ENCODE measurements around the gene POU6F1.

The POU6F1 gene

GRCh38 chr12:51186465-51187085, 31.3 kb downstream of the POU6F1 start:
- TF ChIP-seq POLR2A (IDR thresholded peaks at IDR 0.05; ENCODE audit: extremely low read depth, insufficient read length) = no peak
- no peak for TF ChIP-seq CTCF (IDR thresholded peaks at IDR 0.05; ENCODE audit: low read depth, low read length)
- no peak for TF ChIP-seq MAX (IDR thresholded peaks at IDR 0.05; ENCODE audit: low read depth, low read length)
- no peak for TF ChIP-seq MYC (IDR thresholded peaks at IDR 0.05; ENCODE audit: low read depth, low read length)
- no peak overlapping the region for H3K4me3 ChIP-seq (ENCODE audit: low read depth, low read length)
- no peak for DNase-seq (ENCODE audit: low read depth)

GRCh38 chr12:51185171-51185717, 32.6 kb downstream of the POU6F1 start:
- TF ChIP-seq CTCF (IDR thresholded peaks at IDR 0.05; ENCODE audit: low read depth, low read length) (no peak), POLR2A (IDR thresholded peaks at IDR 0.05; ENCODE audit: extremely low read depth, insufficient read length) (no peak), MAX (IDR thresholded peaks at IDR 0.05; ENCODE audit: low read depth, low read length) (no peak), MYC (IDR thresholded peaks at IDR 0.05; ENCODE audit: low read depth, low read length) (no peak)
- no peak for DNase-seq (ENCODE audit: low read depth)
- no peak overlapping the region for H3K4me3 ChIP-seq (ENCODE audit: low read depth, low read length)

- no peak for DNase-seq (ENCODE audit: low read depth)
- TF ChIP-seq MAX (IDR thresholded peaks at IDR 0.05; ENCODE audit: low read depth, low read length) (no peak), MYC (IDR thresholded peaks at IDR 0.05; ENCODE audit: low read depth, low read length) (no peak), CTCF (IDR thresholded peaks at IDR 0.05; ENCODE audit: low read depth, low read length) (no peak), POLR2A (IDR thresholded peaks at IDR 0.05; ENCODE audit: extremely low read depth, insufficient read length) (no peak)
Observed at GRCh38 chr12:51183816-51184215, 34.0 kb downstream of the POU6F1 start.

GRCh38 chr12:51183349-51183748, 34.5 kb downstream of the POU6F1 start:
- no peak overlapping the region for H3K4me3 ChIP-seq (ENCODE audit: low read depth, low read length)
- no peak for TF ChIP-seq MYC (IDR thresholded peaks at IDR 0.05; ENCODE audit: low read depth, low read length)
- TF ChIP-seq POLR2A (IDR thresholded peaks at IDR 0.05; ENCODE audit: extremely low read depth, insufficient read length) = no peak
- TF ChIP-seq CTCF (IDR thresholded peaks at IDR 0.05; ENCODE audit: low read depth, low read length) = no peak
- no peak for TF ChIP-seq MAX (IDR thresholded peaks at IDR 0.05; ENCODE audit: low read depth, low read length)
- DNase-seq (ENCODE audit: low read depth) = no peak

More at GRCh38 chr12:51183816-51184215, 34.0 kb downstream of the POU6F1 start:
- H3K4me3 ChIP-seq (ENCODE audit: low read depth, low read length) = no peak overlapping the region

- TF ChIP-seq CTCF (IDR thresholded peaks at IDR 0.05; ENCODE audit: low read depth, low read length) (no peak), MYC (IDR thresholded peaks at IDR 0.05; ENCODE audit: low read depth, low read length) (no peak), MAX (IDR thresholded peaks at IDR 0.05; ENCODE audit: low read depth, low read length) (no peak), POLR2A (IDR thresholded peaks at IDR 0.05; ENCODE audit: extremely low read depth, insufficient read length) (no peak)
Observed at GRCh38 chr12:51181558-51181957, 36.3 kb downstream of the POU6F1 start.

More at GRCh38 chr12:51181558-51181957, 36.3 kb downstream of the POU6F1 start:
- DNase-seq (ENCODE audit: low read depth) = no peak
- no peak overlapping the region for H3K4me3 ChIP-seq (ENCODE audit: low read depth, low read length)

Data from NB4 (cell line).